Measurements from ENCODE around the gene MLANA.

GRCh38 chr9:5868235-5868634 lies 22.5 kb upstream of the MLANA start:
- TF ChIP-seq YY1 (IDR thresholded peaks at IDR 0.05; ENCODE audit: insufficient read depth, insufficient read length) (no peak), ZNF274 (IDR thresholded peaks at IDR 0.05; ENCODE audit: low read depth, low read length) (no peak), SUZ12 (IDR thresholded peaks at IDR 0.05; ENCODE audit: extremely low read depth, insufficient read depth, insufficient read length) (no peak)

Data from NT2/D1 (cell line).